Lower lobe of right lung (tissue), 2 donors: Measurements from ENCODE around the gene LCORL. TPM values are rescaled to one million over a fixed set of nuclear protein-coding genes. Genes with fewer than 3 reads are reported as not detected.

ENCODE experiments used
- ATAC-seq, 2 donors: fragments of 200-7000 bp; cut with Tn5 transposase; one replicate each; pipeline ENCODE4 v1.9.1; 2020 to 2022; ENCODE audit warnings: mild to moderate bottlenecking in 2 of 2, moderate library complexity in 2 of 2
- DNase-seq: peaks from one replicate; pipeline ENCODE4 v3.0.0-alpha.2; 2020
- H3K27ac ChIP-seq: fragments of 200-600 bp; one replicate; pipeline ENCODE4 v1.8.0; 2022
- H3K27me3 ChIP-seq: fragments of 200-600 bp; one replicate; pipeline ENCODE4 v1.8.0; 2022; ENCODE audit warnings: low read depth
- H3K36me3 ChIP-seq: fragments of 200-600 bp; one replicate; pipeline ENCODE4 v1.8.0; 2022; ENCODE audit warnings: mild to moderate bottlenecking
- H3K4me1 ChIP-seq: fragments of 200-600 bp; one replicate; pipeline ENCODE4 v1.8.0; 2022
- H3K4me3 ChIP-seq: fragments of 200-600 bp; one replicate; pipeline ENCODE4 v1.8.0; 2022; ENCODE audit warnings: mild to moderate bottlenecking
- H3K9me3 ChIP-seq: fragments of 200-600 bp; one replicate; pipeline ENCODE4 v1.8.0; 2022
- intact Hi-C: fragments of 100-400 bp; cut with DNase I; formaldehyde crosslinking; loops from one replicate; pipeline ENCODE4 v1.11.0; 2022
- total RNA-seq: library from RNA; stranded (reverse); fragmentation: NEBNext Ultra II Directional; extraction: Animal tissue kit (Norgen Biotek cat#: 25700); gene quantifications from one replicate; pipeline ENCODE4 v1.2.1, GENCODE V29; 2021
- TF ChIP-seq, protein P1 (sequence below): fragments of 200-600 bp; IDR thresholded peaks from one replicate; pipeline ENCODE4 v1.8.0; 2022; ENCODE audit warnings: antibody characterized with exemption, mild to moderate bottlenecking
- donor health status: DM: no; HTN: yes; CAD: no; lungs with severe emphysema.

LCORL gene
- total RNA-seq, 1 donor from 2014 or later = 13.6 TPM

DNA sequence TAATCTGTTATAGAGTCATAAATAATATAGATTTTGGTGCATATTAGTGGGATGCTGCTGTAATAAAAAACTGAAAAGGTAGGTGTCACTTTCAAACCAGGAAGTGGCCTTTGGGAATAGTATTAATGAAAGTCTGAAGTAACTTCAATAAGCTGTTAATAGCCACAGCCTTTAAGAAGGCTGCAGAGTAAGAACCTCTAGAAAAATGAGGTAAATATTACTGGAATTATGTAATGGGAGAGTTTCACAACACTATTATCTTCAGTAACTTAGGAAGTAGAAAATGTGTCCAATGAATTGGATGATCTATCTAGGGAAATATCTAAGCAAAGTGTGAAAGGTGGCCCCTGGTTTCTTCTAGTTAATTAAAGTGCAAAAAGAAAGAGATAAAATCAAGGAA is 106.1 kb downstream of the LCORL start:
- no peaks in the 10 kb centered on the region for H3K27me3 ChIP-seq
- DNase-seq = no peak
- H3K9me3 ChIP-seq = no peaks in the 10 kb centered on the region
- intact Hi-C loops = no loop called here
- ATAC-seq = no peak
- peaks cover 5% of the 10 kb centered on the region for H3K36me3 ChIP-seq
- no peak overlapping the region for H3K27ac ChIP-seq
- no peaks in the 10 kb centered on the region for H3K4me1 ChIP-seq
- TF ChIP-seq, protein P1, sequence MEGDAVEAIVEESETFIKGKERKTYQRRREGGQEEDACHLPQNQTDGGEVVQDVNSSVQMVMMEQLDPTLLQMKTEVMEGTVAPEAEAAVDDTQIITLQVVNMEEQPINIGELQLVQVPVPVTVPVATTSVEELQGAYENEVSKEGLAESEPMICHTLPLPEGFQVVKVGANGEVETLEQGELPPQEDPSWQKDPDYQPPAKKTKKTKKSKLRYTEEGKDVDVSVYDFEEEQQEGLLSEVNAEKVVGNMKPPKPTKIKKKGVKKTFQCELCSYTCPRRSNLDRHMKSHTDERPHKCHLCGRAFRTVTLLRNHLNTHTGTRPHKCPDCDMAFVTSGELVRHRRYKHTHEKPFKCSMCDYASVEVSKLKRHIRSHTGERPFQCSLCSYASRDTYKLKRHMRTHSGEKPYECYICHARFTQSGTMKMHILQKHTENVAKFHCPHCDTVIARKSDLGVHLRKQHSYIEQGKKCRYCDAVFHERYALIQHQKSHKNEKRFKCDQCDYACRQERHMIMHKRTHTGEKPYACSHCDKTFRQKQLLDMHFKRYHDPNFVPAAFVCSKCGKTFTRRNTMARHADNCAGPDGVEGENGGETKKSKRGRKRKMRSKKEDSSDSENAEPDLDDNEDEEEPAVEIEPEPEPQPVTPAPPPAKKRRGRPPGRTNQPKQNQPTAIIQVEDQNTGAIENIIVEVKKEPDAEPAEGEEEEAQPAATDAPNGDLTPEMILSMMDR = no peak
- no peak overlapping the region for H3K4me3 ChIP-seq

DNA sequence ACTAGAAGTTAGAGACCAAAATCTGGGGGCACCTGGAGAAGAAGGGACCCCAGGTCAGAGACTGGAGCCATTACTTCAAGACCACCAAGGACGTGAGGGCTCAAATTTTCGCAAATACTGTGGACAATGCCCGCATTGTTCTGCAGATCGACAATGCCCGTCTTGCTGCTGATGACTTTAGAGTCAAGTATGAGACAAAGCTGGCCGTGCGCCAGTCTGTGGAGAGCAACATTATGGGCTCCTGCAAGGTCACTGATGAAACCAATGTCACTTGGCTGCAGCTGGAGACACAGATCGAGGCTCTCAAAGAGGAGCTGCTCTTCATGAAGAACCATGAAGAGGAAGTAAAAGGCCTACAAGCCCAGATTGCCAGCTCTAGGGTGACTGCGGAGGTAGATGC is 109.5 kb downstream of the LCORL start:
- ATAC-seq = no peak
- DNase-seq = no peak
- Histone ChIP-seq H3K4me3 (no peak overlapping the region), H3K4me1 (no peaks in the 10 kb centered on the region), H3K9me3 (no peaks in the 10 kb centered on the region), H3K27me3 (no peaks in the 10 kb centered on the region), H3K36me3 (peaks cover 5% of the 10 kb centered on the region), H3K27ac (no peak overlapping the region)
- TF ChIP-seq, protein P1 = no peak
- intact Hi-C loops = no loop called here

DNA sequence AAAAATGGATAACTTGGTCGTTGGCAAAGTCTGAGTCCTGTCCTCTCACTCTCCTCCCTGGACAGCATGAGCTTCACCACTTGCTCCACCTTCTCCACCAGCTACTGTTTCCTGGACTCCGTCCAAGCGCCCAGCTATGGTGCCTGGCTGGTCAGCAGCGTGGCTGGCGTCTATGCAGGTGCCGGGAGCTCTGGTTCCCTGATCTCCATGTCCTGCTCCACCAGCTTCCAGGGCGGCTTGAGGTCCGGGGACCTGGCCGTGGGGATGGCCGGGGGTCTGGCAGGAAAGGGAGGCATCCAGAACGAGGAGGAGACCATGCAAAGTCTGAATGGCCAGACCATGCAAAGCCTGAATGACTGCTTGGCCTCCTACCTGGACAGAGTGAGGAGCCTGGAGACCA is 109.9 kb downstream of the LCORL start:
- no peaks in the 10 kb centered on the region for H3K27me3 ChIP-seq
- ATAC-seq = peak in 1 of 2 donors; percentile 29
- DNase-seq = no peak
- no peaks in the 10 kb centered on the region for H3K9me3 ChIP-seq
- intact Hi-C loops = no loop called here
- peaks cover 5% of the 10 kb centered on the region for H3K36me3 ChIP-seq
- TF ChIP-seq, protein P1 = no peak
- no peak overlapping the region for H3K4me3 ChIP-seq
- H3K27ac ChIP-seq = no peak overlapping the region
- no peaks in the 10 kb centered on the region for H3K4me1 ChIP-seq

DNA sequence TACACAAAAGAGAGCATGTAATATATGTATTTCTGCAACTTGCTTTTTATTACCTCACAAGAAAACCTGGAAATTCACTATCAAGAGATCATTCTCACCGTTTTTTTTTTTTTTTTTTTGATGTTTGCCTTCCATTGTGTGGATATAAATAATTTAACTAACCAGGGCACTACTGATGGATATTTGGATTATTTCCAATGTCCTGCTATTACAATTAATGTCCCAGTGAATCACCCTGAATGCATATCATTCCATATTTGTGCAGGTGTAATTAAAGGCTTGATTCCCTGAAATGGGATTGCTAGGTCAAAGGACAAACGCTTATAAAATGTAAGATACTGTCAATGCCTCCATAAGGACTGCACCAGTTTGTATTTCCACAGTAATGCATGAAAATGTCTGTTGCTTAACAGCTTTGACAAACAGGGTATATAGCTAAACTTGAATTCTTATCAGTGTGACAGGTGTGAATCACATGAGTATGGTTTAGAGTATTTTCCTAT is 123.0 kb downstream of the LCORL start:
- Histone ChIP-seq H3K36me3 (no peaks in the 10 kb centered on the region), H3K27me3 (no peaks in the 10 kb centered on the region), H3K9me3 (no peaks in the 10 kb centered on the region), H3K4me1 (no peaks in the 10 kb centered on the region), H3K27ac (no peak overlapping the region), H3K4me3 (no peak overlapping the region)
- intact Hi-C loops = no loop called here
- DNase-seq (no peak), ATAC-seq (no peak)
- TF ChIP-seq, protein P1 = no peak

DNA sequence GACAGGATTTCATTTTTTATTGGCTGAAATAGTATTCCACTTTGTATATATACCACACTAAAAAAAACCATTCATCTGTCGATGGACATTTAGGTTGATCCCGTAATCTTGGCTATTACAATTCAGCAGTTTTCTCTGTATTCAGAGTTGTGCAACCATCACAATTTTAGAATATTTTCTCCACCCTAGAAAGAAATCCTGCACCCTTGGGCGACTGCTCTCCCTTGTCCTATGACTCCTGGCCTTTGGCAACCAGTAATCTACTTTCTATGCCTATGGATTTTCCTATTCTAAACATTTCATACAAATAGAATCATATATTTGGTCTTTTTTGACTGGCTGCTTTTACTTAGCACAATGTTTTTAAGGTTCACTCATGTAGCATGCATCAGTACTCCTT is 126.1 kb downstream of the LCORL start:
- no peak for DNase-seq
- intact Hi-C loops = no loop called here
- Histone ChIP-seq H3K27ac (no peak overlapping the region), H3K9me3 (no peaks in the 10 kb centered on the region), H3K27me3 (no peaks in the 10 kb centered on the region), H3K4me3 (no peak overlapping the region), H3K36me3 (no peaks in the 10 kb centered on the region), H3K4me1 (no peaks in the 10 kb centered on the region)
- no peak for ATAC-seq
- TF ChIP-seq, protein P1 = no peak

DNA sequence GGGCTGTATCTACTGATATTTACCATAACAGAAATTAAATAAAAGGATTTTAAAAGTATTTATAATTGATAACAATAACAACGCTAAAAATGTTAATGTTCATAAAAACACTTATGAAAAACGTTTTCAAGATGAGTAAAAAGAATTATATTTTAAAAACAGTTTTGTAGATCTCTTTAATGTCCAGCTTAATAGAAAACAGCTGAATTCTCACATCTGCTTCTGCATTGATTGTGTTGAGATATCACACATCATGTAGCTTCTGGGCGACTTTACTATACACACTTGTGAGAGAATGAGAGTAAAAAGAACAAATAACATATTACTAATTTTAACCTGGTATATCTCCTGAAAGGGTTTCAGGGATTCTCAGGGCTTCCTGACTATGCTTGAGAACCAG is 127.1 kb downstream of the LCORL start:
- Histone ChIP-seq H3K27ac (no peak overlapping the region), H3K4me1 (no peaks in the 10 kb centered on the region), H3K27me3 (no peaks in the 10 kb centered on the region), H3K9me3 (no peaks in the 10 kb centered on the region), H3K4me3 (no peak overlapping the region), H3K36me3 (no peaks in the 10 kb centered on the region)
- ATAC-seq (no peak), DNase-seq (no peak)
- intact Hi-C loops = no loop called here
- TF ChIP-seq, protein P1 = no peak
